ENCODE data around the gene PGAP6. TPM values are rescaled to one million over a fixed set of nuclear protein-coding genes. Genes with fewer than 3 reads are reported as not detected.

PGAP6 gene
- total and polyA plus RNA-seq, 2 of the 13 experiments (the other 11 are each of a cell fraction or from before 2014, with no cell fraction given), result 52.7 to 136 TPM

GRCh38 chr16:353404-354290, 28.1 kb downstream of the PGAP6 start (continued):
- 0 out of 2 replicates have a peak, but pooled peaks have one; percentile 42 for TF ChIP-seq ZNF709 (CRISPR knock-in tag; IDR thresholded peaks at IDR 0.05)
- TF ChIP-seq NCOR1 (IDR thresholded peaks at IDR 0.05; ENCODE audit: borderline replicate concordance, low read length), result no peak
- TF ChIP-seq YY1 (IDR thresholded peaks at IDR 0.05; ENCODE audit: insufficient read depth, insufficient replicate concordance, low read depth, low read length), result no peak
- 0 out of 2 replicates have a peak, but pooled peaks have one; percentile 19 for TF ChIP-seq ZBTB10 (CRISPR knock-in tag; IDR thresholded peaks at IDR 0.05; ENCODE audit: borderline replicate concordance)
- peak; percentile 41; the same call in 1 of the 2 replicates for TF ChIP-seq ZNF232 (CRISPR knock-in tag; IDR thresholded peaks at IDR 0.05; ENCODE audit: borderline replicate concordance)
- TF ChIP-seq MED1 (CRISPR knock-in tag; IDR thresholded peaks at IDR 0.05), result 0 out of 2 replicates have a peak, but pooled peaks have one; percentile 9
- TF ChIP-seq SMC3 (IDR thresholded peaks at IDR 0.05; ENCODE audit: low read length), result no peak
- 0 out of 2 replicates have a peak, but pooled peaks have one; percentile 41 for TF ChIP-seq ZNF138 (CRISPR knock-in tag; IDR thresholded peaks at IDR 0.05; ENCODE audit: low read depth)
- no peak for TF ChIP-seq ZBTB2 (CRISPR knock-in tag; IDR thresholded peaks at IDR 0.05; ENCODE audit: low read depth)
- no peak for TF ChIP-seq SKI (IDR thresholded peaks at IDR 0.05; ENCODE audit: partially characterized antibody)
- no peak for TF ChIP-seq PRPF4 (IDR thresholded peaks at IDR 0.05; ENCODE audit: low read depth, low read length, poor library complexity, severe bottlenecking)
- TF ChIP-seq TAF1 (CRISPR knock-in tag; IDR thresholded peaks at IDR 0.05), result peak; percentile 1; the same call in 1 of the 2 replicates
- TF ChIP-seq ZNF687 (CRISPR knock-in tag; IDR thresholded peaks at IDR 0.05), result peak; percentile 46
- TF ChIP-seq CAMTA2 (CRISPR knock-in tag; IDR thresholded peaks at IDR 0.05; ENCODE audit: borderline replicate concordance), result peak; percentile 17; the same call in 1 of the 2 replicates
- peak; percentile 15; the same call in 1 of the 2 replicates for TF ChIP-seq SRY (CRISPR knock-in tag; IDR thresholded peaks at IDR 0.05)
- peak; percentile 48; the same call in 1 of the 2 replicates for TF ChIP-seq MXD1 (CRISPR knock-in tag; IDR thresholded peaks at IDR 0.05)
- TF ChIP-seq CCAR2 (optimal IDR thresholded peaks at IDR 0.05; ENCODE audit: low read depth, low read length), result no peak
- no peak for TF ChIP-seq SALL1 (CRISPR knock-in tag; IDR thresholded peaks at IDR 0.05)
